ENCODE results near the gene CLDN14.

CLDN14 gene

DNA sequence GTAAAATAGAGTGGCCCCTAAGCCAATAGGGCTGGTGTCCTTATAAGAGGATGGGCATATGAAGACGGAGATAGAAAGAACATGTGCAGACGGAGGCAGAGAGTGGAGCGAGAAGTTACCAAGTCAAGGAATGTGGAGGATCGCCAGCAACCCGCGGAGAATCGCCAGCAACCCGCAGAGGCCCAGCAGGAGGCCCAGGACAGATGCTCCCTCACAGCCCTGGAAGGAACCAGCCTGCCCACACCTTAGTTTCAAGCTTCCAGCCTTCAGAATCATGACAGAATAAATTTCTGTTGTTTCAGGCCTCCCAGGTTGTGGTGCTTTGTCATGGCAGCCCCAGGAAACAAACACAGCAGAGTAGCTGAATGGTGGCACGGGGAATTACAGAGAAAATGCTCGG, 9.6 kb downstream of the CLDN14 start:
- DNase-seq = no peak
- no peaks in the 10 kb centered on the region for H3K9me3 Mint-ChIP-seq
- peaks cover 8% of the 10 kb centered on the region for H3K27me3 Mint-ChIP-seq
- no peak overlapping the region for H3K27ac Mint-ChIP-seq
- H3K4me1 Mint-ChIP-seq (ENCODE audit: low read depth) = peaks cover 5% of the 10 kb centered on the region
- no peak overlapping the region for H3K4me3 Mint-ChIP-seq
- no peaks in the 10 kb centered on the region for H3K36me3 Mint-ChIP-seq (ENCODE audit: low read depth)

GRCh38 chr21:36466061-36466511, 13.8 kb downstream of the CLDN14 start:
- H3K27ac Mint-ChIP-seq = no peak overlapping the region
- H3K4me1 Mint-ChIP-seq (ENCODE audit: low read depth) = peaks cover 2% of the 10 kb centered on the region
- DNase-seq = no peak
- no peaks in the 10 kb centered on the region for H3K9me3 Mint-ChIP-seq
- no peak overlapping the region for H3K4me3 Mint-ChIP-seq
- H3K27me3 Mint-ChIP-seq = peaks cover 12% of the 10 kb centered on the region
- no peaks in the 10 kb centered on the region for H3K36me3 Mint-ChIP-seq (ENCODE audit: low read depth)

DNA sequence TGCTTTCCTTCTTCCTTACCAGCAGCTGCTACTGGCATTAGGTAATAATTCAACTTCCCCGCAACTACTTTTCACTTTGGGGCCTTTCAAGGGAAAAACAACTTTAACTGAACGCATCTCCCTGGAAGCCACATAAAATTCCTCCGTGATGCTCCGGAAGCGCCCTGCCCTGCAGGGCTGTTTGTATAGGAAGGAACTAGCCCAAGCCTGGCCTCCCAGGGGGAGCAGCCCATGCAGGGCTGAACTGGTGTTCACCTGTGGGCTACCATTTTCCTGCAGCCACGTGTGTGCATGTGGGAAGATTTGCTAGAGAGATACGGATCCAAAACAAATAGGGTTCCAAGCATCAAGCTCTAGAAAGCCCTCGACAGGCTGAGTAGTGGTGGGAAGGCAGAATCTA, 14.4 kb downstream of the CLDN14 start:
- Mint-ChIP-seq H3K4me3 (no peak overlapping the region), H3K27ac (no peak overlapping the region), H3K4me1 (ENCODE audit: low read depth) (no peaks in the 10 kb centered on the region), H3K36me3 (ENCODE audit: low read depth) (no peaks in the 10 kb centered on the region), H3K9me3 (no peaks in the 10 kb centered on the region), H3K27me3 (peaks cover 12% of the 10 kb centered on the region)
- no peak for DNase-seq

DNA sequence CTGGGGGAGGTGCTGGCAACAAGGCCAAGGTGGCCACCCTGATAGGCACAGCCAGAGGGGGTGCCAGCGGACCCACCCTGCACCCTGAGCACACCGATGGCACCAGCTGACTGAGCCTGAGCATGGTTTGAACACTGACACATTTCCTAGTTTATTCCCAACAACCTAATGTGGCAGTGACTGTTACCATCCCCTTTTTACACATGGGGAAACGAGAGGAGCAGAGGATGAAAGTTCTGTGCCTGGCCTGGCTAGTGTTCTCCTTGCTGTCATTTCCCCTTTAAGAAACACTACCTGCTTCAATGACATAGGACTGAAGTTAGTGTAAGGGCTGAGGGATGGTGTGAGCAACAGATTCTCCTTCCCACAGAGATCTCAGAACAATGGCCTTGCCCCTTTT, 15.3 kb downstream of the CLDN14 start:
- Mint-ChIP-seq H3K36me3 (ENCODE audit: low read depth) (no peaks in the 10 kb centered on the region), H3K9me3 (no peaks in the 10 kb centered on the region), H3K27ac (no peak overlapping the region), H3K27me3 (peaks cover 12% of the 10 kb centered on the region), H3K4me1 (ENCODE audit: low read depth) (no peaks in the 10 kb centered on the region), H3K4me3 (no peak overlapping the region)
- DNase-seq = no peak

- no peak for DNase-seq
- Mint-ChIP-seq H3K4me1 (ENCODE audit: low read depth) (no peaks in the 10 kb centered on the region), H3K9me3 (no peaks in the 10 kb centered on the region), H3K27ac (no peak overlapping the region), H3K27me3 (peaks cover 12% of the 10 kb centered on the region), H3K36me3 (ENCODE audit: low read depth) (no peaks in the 10 kb centered on the region), H3K4me3 (no peak overlapping the region)
These were observed 15.9 kb downstream of the CLDN14 start for GRCh38 chr21:36463991-36464390.

DNA sequence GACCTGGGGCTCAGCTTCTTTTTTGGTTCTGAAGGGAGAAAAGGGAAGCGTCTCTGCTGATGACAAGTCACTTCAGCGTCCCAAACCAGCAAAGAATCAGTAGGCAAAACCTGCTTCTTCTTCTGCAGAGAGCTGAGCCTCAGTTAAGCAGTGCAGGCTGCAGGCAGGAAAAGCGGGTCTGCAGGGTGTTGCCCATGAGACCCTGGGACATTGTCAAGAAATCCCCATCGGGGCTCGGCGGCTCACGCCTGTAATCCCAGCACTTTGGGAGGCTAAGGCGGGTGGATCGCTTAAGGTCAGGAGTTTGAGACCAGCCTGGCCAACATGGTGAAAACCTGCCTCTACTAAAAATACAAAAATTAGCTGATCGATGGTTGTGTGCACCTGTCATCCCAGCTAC, 16.7 kb downstream of the CLDN14 start:
- Mint-ChIP-seq H3K4me1 (ENCODE audit: low read depth) (no peaks in the 10 kb centered on the region), H3K4me3 (no peak overlapping the region), H3K9me3 (no peaks in the 10 kb centered on the region), H3K27ac (no peak overlapping the region), H3K36me3 (ENCODE audit: low read depth) (no peaks in the 10 kb centered on the region), H3K27me3 (peaks cover 12% of the 10 kb centered on the region)
- DNase-seq = no peak

DNA sequence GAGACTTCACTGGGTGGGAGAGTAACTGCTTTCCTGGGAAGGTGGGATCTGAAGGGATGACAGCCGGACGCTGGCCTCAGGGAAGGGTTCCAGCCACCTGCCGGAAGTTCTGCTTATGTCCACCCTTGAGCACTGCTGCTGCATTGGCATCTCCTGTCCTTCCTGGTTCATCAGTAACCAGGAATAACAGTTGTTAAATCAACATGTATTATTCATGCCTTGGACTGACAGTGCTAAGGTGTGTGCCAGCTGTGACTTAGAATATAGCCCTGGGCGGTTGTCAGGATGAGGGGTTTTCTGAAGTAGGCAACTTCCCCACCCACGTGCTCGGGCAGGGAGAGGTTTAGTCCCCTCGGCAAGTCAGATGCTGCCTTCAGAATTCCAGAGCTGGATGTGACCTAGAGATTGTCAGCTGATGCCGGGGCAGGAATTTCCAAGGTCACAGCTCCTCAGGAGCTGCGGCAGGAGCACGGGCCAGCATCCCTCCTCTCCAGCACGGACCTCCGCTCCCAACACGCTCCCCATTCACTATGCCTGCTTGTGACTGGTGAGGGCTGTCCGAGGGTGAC, 17.9 kb downstream of the CLDN14 start:
- Mint-ChIP-seq H3K4me1 (ENCODE audit: low read depth) (no peaks in the 10 kb centered on the region), H3K27me3 (peaks cover 12% of the 10 kb centered on the region), H3K27ac (no peak overlapping the region), H3K4me3 (no peak overlapping the region), H3K9me3 (no peaks in the 10 kb centered on the region), H3K36me3 (ENCODE audit: low read depth) (no peaks in the 10 kb centered on the region)
- no peak for DNase-seq

DNA sequence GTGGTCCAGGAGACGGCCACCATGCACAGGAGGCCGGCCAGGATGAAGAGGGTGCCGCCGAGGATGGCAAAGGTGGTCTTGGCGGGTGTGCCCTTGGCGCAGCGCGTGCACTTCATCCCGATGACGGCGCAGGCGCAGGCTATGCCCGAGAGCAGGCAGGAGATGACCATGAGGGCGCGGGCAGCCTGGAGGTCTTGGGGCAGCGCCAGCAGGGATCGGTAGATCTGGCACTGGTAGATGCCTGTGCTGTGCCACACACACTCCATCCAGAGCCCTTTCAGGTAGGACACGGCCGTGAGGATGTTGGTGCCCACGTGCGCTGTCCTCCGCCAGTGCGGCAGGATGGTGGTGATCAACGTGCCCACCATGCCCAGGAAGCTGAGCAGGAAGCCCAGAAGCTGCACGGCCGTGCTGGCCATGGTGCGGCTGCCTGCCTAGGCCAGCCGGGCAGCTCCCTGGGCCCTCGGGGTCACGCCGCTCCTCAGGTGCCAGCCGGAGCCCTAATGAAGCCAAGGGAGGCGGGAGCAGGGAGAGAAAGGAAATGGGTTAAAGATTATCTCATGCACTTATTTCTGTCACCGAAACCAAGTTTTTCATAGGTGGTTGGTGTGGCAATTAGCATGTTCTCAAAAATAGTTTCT, 18.5 kb downstream of the CLDN14 start:
- Mint-ChIP-seq H3K4me3 (no peak overlapping the region), H3K4me1 (ENCODE audit: low read depth) (no peaks in the 10 kb centered on the region), H3K36me3 (ENCODE audit: low read depth) (no peaks in the 10 kb centered on the region), H3K27me3 (peaks cover 12% of the 10 kb centered on the region), H3K27ac (no peak overlapping the region), H3K9me3 (no peaks in the 10 kb centered on the region)
- DNase-seq = no peak

DNA sequence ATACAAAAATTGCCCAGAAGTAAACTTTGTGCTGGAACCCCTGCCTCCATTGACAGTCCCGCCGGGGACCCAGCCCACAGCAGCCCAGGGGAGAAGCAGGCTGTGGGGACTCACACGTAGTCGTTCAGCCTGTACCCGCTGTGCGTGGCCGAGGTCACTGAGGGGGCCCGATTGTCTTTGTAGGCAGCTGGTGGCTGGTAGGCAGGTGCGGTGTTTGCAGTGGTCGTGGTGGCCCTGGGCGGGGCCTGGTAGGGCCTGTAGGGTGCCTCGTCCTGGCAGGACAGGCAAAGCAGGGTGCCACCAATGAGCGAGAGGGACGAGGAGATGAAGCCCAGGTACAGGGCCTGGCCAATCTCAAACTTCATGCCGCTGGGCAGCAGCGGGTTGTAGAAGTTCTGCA, 19.1 kb downstream of the CLDN14 start:
- no peak overlapping the region for H3K4me3 Mint-ChIP-seq
- H3K27me3 Mint-ChIP-seq = peaks cover 12% of the 10 kb centered on the region
- H3K36me3 Mint-ChIP-seq (ENCODE audit: low read depth) = no peaks in the 10 kb centered on the region
- no peak overlapping the region for H3K27ac Mint-ChIP-seq
- H3K4me1 Mint-ChIP-seq (ENCODE audit: low read depth) = no peaks in the 10 kb centered on the region
- no peak for DNase-seq
- no peaks in the 10 kb centered on the region for H3K9me3 Mint-ChIP-seq

- Mint-ChIP-seq H3K4me3 (no peak overlapping the region), H3K36me3 (ENCODE audit: low read depth) (no peaks in the 10 kb centered on the region), H3K9me3 (no peaks in the 10 kb centered on the region), H3K27ac (no peak overlapping the region), H3K27me3 (peaks cover 4% of the 10 kb centered on the region), H3K4me1 (ENCODE audit: low read depth) (no peaks in the 10 kb centered on the region)
- DNase-seq = no peak
These were observed 20.8 kb downstream of the CLDN14 start for GRCh38 chr21:36459098-36459497.

GRCh38 chr21:36456729-36457414, 23.1 kb downstream of the CLDN14 start:
- Mint-ChIP-seq H3K27ac (no peak overlapping the region), H3K36me3 (ENCODE audit: low read depth) (no peaks in the 10 kb centered on the region), H3K4me1 (ENCODE audit: low read depth) (no peaks in the 10 kb centered on the region), H3K9me3 (no peaks in the 10 kb centered on the region), H3K4me3 (no peak overlapping the region), H3K27me3 (peaks cover 3% of the 10 kb centered on the region)
- no peak for DNase-seq

DNA sequence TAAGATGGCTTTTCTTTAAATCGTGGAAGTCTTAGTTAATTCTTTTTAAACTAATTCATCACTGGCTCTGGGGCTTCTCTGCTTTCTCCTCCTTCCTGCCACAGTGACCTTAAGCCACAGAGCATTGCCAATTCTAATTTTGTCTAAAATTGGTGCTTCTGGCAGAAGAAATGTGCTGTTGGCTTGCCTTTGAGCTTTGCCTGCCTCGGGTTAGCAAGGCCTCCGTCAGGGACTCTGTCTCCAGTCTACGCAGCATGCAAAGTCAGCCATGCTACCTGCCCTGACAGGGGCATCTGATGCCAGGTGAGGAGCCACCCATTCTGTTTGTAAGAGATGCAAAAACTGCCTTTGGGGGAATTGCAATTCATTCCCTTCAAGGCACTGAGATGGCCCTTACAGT, 25.2 kb downstream of the CLDN14 start:
- Mint-ChIP-seq H3K9me3 (no peaks in the 10 kb centered on the region), H3K27me3 (peaks cover 3% of the 10 kb centered on the region), H3K4me3 (no peak overlapping the region), H3K36me3 (ENCODE audit: low read depth) (no peaks in the 10 kb centered on the region), H3K4me1 (ENCODE audit: low read depth) (peaks cover 2% of the 10 kb centered on the region), H3K27ac (no peak overlapping the region)
- no peak for DNase-seq

GRCh38 chr21:36454093-36454531, 25.8 kb downstream of the CLDN14 start:
- DNase-seq = no peak
- Mint-ChIP-seq H3K4me1 (ENCODE audit: low read depth) (peaks cover 2% of the 10 kb centered on the region), H3K36me3 (ENCODE audit: low read depth) (no peaks in the 10 kb centered on the region)

GRCh38 chr21:36452281-36452825, 27.6 kb downstream of the CLDN14 start:
- no peaks in the 10 kb centered on the region for H3K36me3 Mint-ChIP-seq (ENCODE audit: low read depth)
- no peak for DNase-seq
- H3K27me3 Mint-ChIP-seq = peaks cover 3% of the 10 kb centered on the region
- H3K4me1 Mint-ChIP-seq (ENCODE audit: low read depth) = peaks cover 2% of the 10 kb centered on the region
- H3K4me3 Mint-ChIP-seq = no peak overlapping the region
- no peak overlapping the region for H3K27ac Mint-ChIP-seq
- H3K9me3 Mint-ChIP-seq = no peaks in the 10 kb centered on the region

More at GRCh38 chr21:36454093-36454531, 25.8 kb downstream of the CLDN14 start:
- H3K27ac Mint-ChIP-seq = no peak overlapping the region
- H3K9me3 Mint-ChIP-seq = no peaks in the 10 kb centered on the region
- H3K4me3 Mint-ChIP-seq = no peak overlapping the region
- peaks cover 3% of the 10 kb centered on the region for H3K27me3 Mint-ChIP-seq

DNA sequence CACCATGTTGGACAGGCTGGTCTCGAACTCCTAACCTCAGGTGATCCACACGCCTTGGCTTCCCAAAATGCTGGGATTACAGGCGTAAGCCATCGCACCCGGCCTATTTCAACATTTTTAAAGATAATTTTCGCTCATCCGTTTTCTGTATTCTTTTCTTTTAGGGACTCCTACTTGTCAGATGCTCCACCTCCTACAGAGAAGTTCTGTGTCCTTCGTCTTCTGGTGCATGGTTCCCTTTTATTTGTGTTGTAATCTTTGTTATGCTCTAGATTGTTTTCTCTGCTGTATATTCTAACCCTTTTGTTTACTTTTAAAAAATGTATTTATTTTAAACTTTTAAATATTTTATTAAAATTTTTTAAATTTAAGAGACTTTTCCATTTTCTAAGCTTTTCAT, 28.4 kb downstream of the CLDN14 start:
- H3K9me3 Mint-ChIP-seq = no peaks in the 10 kb centered on the region
- no peaks in the 10 kb centered on the region for H3K36me3 Mint-ChIP-seq (ENCODE audit: low read depth)
- no peak overlapping the region for H3K4me3 Mint-ChIP-seq
- no peak overlapping the region for H3K27ac Mint-ChIP-seq
- H3K4me1 Mint-ChIP-seq (ENCODE audit: low read depth) = peaks cover 2% of the 10 kb centered on the region
- peaks cover 3% of the 10 kb centered on the region for H3K27me3 Mint-ChIP-seq
- DNase-seq = no peak
